ENCODE data around the gene FLYWCH2. TPM values are rescaled to one million over a fixed set of nuclear protein-coding genes. Genes with fewer than 3 reads are reported as not detected.

FLYWCH2 gene
- total RNA-seq, 1 experiment from 2014 or later, result 33.7 TPM

- ChIA-PET RAD21 (ENCODE audit: low non-redundant PET in 1 of 2, low total read pairs in 2 of 2, uncharacterized antibody in 2 of 2, unreplicated experiment in 2 of 2) (no interaction called here), CTCF (no interaction called here), POLR2A (no interaction called here)
- ATAC-seq, result no peak
- Histone ChIP-seq H3K79me2 (ENCODE audit: insufficient read depth, low read length) (no peaks in the 10 kb centered on the region), H3K4me1 (ENCODE audit: control insufficient read depth in 1 of 2, insufficient read depth in 2 of 2, low read length in 2 of 2) (no peaks in the 10 kb centered on the region), H3K9me2 (ENCODE audit: insufficient read depth) (no peaks in the 10 kb centered on the region), H3K36me3 (ENCODE audit: control insufficient read depth in 1 of 2, insufficient read depth in 2 of 2, low read length in 2 of 2) (peaks cover 16% of the 10 kb centered on the region in 2 experiments; a peak in 3 of 4 replicates), H3K4me3 (replicated peaks in 1 of 2; ENCODE audit: low read depth in 1 of 2, low read length in 2 of 2) (no peak overlapping the region), H4K20me1 (ENCODE audit: insufficient read depth) (no peaks in the 10 kb centered on the region), H3K9ac (ENCODE audit: low read length) (no peak overlapping the region), H3K9me3 (ENCODE audit: control insufficient read depth in 1 of 2, insufficient read depth in 1 of 2, low read depth in 1 of 2, low read length in 2 of 2) (no peaks in the 10 kb centered on the region), H3K27ac (ENCODE audit: low read depth, low read length) (no peak overlapping the region), H3K4me2 (ENCODE audit: low read length) (no peak overlapping the region), H3K27me3 (ENCODE audit: insufficient read depth, low read length) (no peaks in the 10 kb centered on the region), H2AFZ (ENCODE audit: low read depth, low read length, poor library complexity, severe bottlenecking) (no peak overlapping the region)
- TF ChIP-seq REST (IDR thresholded peaks at IDR 0.05; ENCODE audit: low read depth) (no peak), SP1 (IDR thresholded peaks at IDR 0.05; ENCODE audit: low read depth) (no peak), POLR2A (IDR thresholded peaks at IDR 0.05; ENCODE audit: borderline replicate concordance, extremely low read depth, insufficient read depth, insufficient read length) (no peak), EZH2phosphoT487 (IDR thresholded peaks at IDR 0.05; ENCODE audit: borderline replicate concordance) (no peak), CEBPB (IDR thresholded peaks at IDR 0.05; ENCODE audit: low read depth) (no peak), EZH2 (IDR thresholded peaks at IDR 0.05) (no peak), ATF3 (IDR thresholded peaks at IDR 0.05) (no peak), POLR2AphosphoS5 (IDR thresholded peaks at IDR 0.05; ENCODE audit: low read depth, low read length) (no peak), ZBTB33 (IDR thresholded peaks at IDR 0.05; ENCODE audit: extremely low read depth, insufficient replicate concordance, low read length) (no peak), ZNF274 (IDR thresholded peaks at IDR 0.05; ENCODE audit: low read depth, low read length) (no peak), ELF1 (IDR thresholded peaks at IDR 0.05; ENCODE audit: borderline replicate concordance, low read depth) (no peak), RAD21 (IDR thresholded peaks at IDR 0.05; ENCODE audit: low read depth) (no peak), FOSL1 (IDR thresholded peaks at IDR 0.05; ENCODE audit: low read depth) (no peak), YY1 (IDR thresholded peaks at IDR 0.05; ENCODE audit: extremely low read depth, insufficient replicate concordance, low read depth, low read length) (no peak), ZFX (IDR thresholded peaks at IDR 0.05) (no peak), EGR1 (IDR thresholded peaks at IDR 0.05; ENCODE audit: low read depth) (no peak), CTCF (IDR thresholded peaks at IDR 0.05 in 2 of 3, conservative IDR thresholded peaks at IDR 0.05 in 1 of 3; ENCODE audit: borderline replicate concordance in 1 of 3, insufficient read depth in 1 of 3, low read depth in 2 of 3, low read length in 2 of 3) (no peak), JUND (IDR thresholded peaks at IDR 0.05) (no peak), TCF7L2 (IDR thresholded peaks at IDR 0.05; ENCODE audit: borderline replicate concordance, extremely low read depth, insufficient read depth, insufficient read length) (no peak)
- intact Hi-C loops (cut with micrococcal nuclease), result no loop called here
- BruUV-seq (replicated peaks), result no TSS peak
- no peak for DNase-seq (ENCODE audit: low read depth, low spot score)
Observed at GRCh38 chr16:2937170-2937569, 54.2 kb downstream of the FLYWCH2 start.
